NOMO-1 (cell line): Measurements from ENCODE around the gene PBLD.

Experiments
- DNase-seq, 2 experiments: peaks; one replicate each; lab custom pipeline; 2025; ENCODE audit not compliant: unreplicated experiment in 2 of 2; lab: John Stamatoyannopoulos, UW

The PBLD gene

GRCh38 chr10:68239069-68239468 lies 93.7 kb downstream of the PBLD start:
- no peak for DNase-seq

DNA sequence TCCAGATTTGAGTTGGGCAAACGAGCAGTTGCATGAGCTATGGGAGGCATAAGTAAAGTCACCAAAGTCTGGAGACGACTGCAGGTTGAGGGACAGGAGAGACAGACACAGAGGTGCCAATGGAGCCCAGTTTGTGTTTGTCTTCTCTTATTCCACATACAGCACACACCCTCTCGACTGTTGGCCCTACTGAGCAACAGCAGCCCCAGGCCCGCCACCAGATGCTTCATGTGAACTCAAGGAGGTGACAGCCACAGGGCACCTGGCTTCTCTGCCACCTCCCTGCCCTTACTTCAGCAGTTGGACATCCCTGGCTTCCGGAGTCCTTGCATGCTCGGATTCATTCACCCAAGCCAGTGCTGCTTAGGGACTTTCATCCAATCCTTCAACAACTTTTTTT lies 94.4 kb downstream of the PBLD start:
- no peak for DNase-seq

- DNase-seq = no peak
Observed at GRCh38 chr10:68237173-68237572, 95.6 kb downstream of the PBLD start.

- no peak for DNase-seq
Observed at GRCh38 chr10:68235581-68235980, 97.1 kb downstream of the PBLD start.

DNA sequence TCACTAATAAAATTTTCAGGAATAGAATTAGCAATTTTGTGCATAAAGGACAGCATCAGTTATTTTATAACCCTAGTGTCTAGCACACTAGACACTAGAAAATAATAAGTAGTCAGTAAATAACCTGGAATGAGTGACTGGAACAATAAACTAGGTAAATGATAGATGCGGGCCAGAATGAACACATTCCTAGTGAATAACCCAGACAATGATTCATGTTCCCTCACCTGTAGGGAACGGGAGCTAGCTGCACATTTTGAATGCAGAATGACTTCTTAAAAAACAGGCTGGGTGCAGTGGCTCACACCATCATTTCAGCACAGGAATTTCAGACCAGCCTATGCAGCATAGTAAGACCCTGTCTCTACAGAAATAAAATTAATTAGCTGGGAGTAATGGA lies 97.6 kb downstream of the PBLD start:
- DNase-seq = no peak

GRCh38 chr10:68233046-68233445 lies 99.7 kb downstream of the PBLD start:
- no peak for DNase-seq
